Osteoblast (primary cell): ENCODE data around the gene EPB41L3. TPM values are rescaled to one million over a fixed set of nuclear protein-coding genes. Genes with fewer than 3 reads are reported as not detected.
"Not testable (repeated sequence)": the region's sequence is repeated elsewhere in the genome, so short reads cannot be mapped to it uniquely, and the experiment has no call there.

ENCODE experiments used
- DNase-seq: peaks from one replicate; pipeline ENCODE4 v3.0.0; 2011; ENCODE audit warnings: low spot score, mixed read lengths; ENCODE audit not compliant: insufficient read length; ENCODE audit errors: missing footprints
- H2AFZ ChIP-seq: 2 replicates; pipeline ENCODE4 v1.6.0; 2011; ENCODE audit warnings: mild to moderate bottlenecking, low read length
- H3K27ac ChIP-seq: 2 replicates; pipeline ENCODE4 v1.5.1; 2011; ENCODE audit warnings: mild to moderate bottlenecking, low read depth, low read length, moderate library complexity
- H3K27me3 ChIP-seq: 2 replicates; pipeline ENCODE4 v1.6.0; 2012; ENCODE audit warnings: mild to moderate bottlenecking, control low read depth, inconsistent platforms, low read length, moderate library complexity; ENCODE audit not compliant: insufficient read depth
- H3K36me3 ChIP-seq: 2 replicates; pipeline ENCODE4 v1.5.1; 2011; ENCODE audit warnings: mild to moderate bottlenecking, low read length, control low read depth, moderate library complexity; ENCODE audit not compliant: insufficient read depth
- H3K4me1 ChIP-seq: 2 replicates; pipeline ENCODE4 v1.5.1; 2011; ENCODE audit warnings: mild to moderate bottlenecking, low read length, control low read depth, moderate library complexity; ENCODE audit not compliant: insufficient read depth
- H3K4me2 ChIP-seq: 2 replicates; pipeline ENCODE4 v1.6.0; 2011; ENCODE audit warnings: mild to moderate bottlenecking, low read length; ENCODE audit not compliant: insufficient read depth
- H3K4me3 ChIP-seq: fragments of 200-600 bp; sonication (generic); 3 replicates; pipeline ENCODE4 v1.5.1; 2012; ENCODE audit warnings: mild to moderate bottlenecking, low read length, inconsistent platforms; ENCODE audit not compliant: insufficient read depth
- H3K79me2 ChIP-seq: 2 replicates; pipeline ENCODE4 v1.6.0; 2012; ENCODE audit warnings: mild to moderate bottlenecking, low read length, control low read depth, inconsistent platforms; ENCODE audit not compliant: insufficient read depth
- H3K9me3 ChIP-seq: 2 replicates; pipeline ENCODE4 v1.5.1; 2011; ENCODE audit warnings: low read depth, low read length, control low read depth
- H4K20me1 ChIP-seq: 2 replicates; pipeline ENCODE4 v1.6.0; 2012; ENCODE audit warnings: mild to moderate bottlenecking, low read length, control low read depth; ENCODE audit not compliant: insufficient read depth
- CTCF ChIP-seq: IDR thresholded peaks from 2 replicates; pipeline ENCODE4 v1.5.1; 2011; ENCODE audit warnings: mild to moderate bottlenecking, low read depth, low read length, moderate library complexity; ENCODE audit errors: extremely low read depth
- total RNA-seq: library from RNA; depleted of rRNA; stranded (reverse); fragments of >200 nt; gene quantifications from 2 replicates; pipeline ENCODE4 v1.2.3, GENCODE V29; 2012

EPB41L3 gene
- total RNA-seq, 1 donor: 0.72 TPM

- Histone ChIP-seq H3K27ac (no peak overlapping the region), H2AFZ (no peak overlapping the region), H3K4me1 (no peaks in the 10 kb centered on the region), H3K36me3 (no peaks in the 10 kb centered on the region), H3K4me2 (no peak overlapping the region), H4K20me1 (no peaks in the 10 kb centered on the region), H3K79me2 (no peaks in the 10 kb centered on the region), H3K27me3 (no peaks in the 10 kb centered on the region), H3K4me3 (no peak overlapping the region), H3K9me3 (no peaks in the 10 kb centered on the region)
- DNase-seq: no peak
- TF ChIP-seq CTCF: no peak
These were observed 29.9 kb downstream of the EPB41L3 start for GRCh38 chr18:5513947-5514346.

GRCh38 chr18:5512176-5512575, 31.6 kb downstream of the EPB41L3 start:
- Histone ChIP-seq H3K4me3 (no peak overlapping the region), H3K36me3 (no peaks in the 10 kb centered on the region), H3K4me2 (no peak overlapping the region), H2AFZ (no peak overlapping the region), H3K79me2 (no peaks in the 10 kb centered on the region), H3K4me1 (no peaks in the 10 kb centered on the region), H4K20me1 (no peaks in the 10 kb centered on the region), H3K27me3 (no peaks in the 10 kb centered on the region), H3K27ac (no peak overlapping the region), H3K9me3 (no peaks in the 10 kb centered on the region)
- no peak for DNase-seq
- TF ChIP-seq CTCF: no peak

- H3K36me3 ChIP-seq, H3K27ac ChIP-seq, H3K4me1 ChIP-seq, H2AFZ ChIP-seq, DNase-seq, H3K79me2 ChIP-seq, H3K4me3 ChIP-seq, H4K20me1 ChIP-seq, H3K4me2 ChIP-seq, H3K9me3 ChIP-seq, H3K27me3 ChIP-seq: not testable (repeated sequence)
These were observed 32.3 kb downstream of the EPB41L3 start for GRCh38 chr18:5511541-5511940.

GRCh38 chr18:5510135-5510846, 33.5 kb downstream of the EPB41L3 start:
- H3K4me2 ChIP-seq: no peak overlapping the region
- H3K4me3 ChIP-seq: no peak overlapping the region
- DNase-seq: no peak
- no peaks in the 10 kb centered on the region for H3K4me1 ChIP-seq
- no peak overlapping the region for H2AFZ ChIP-seq
- no peaks in the 10 kb centered on the region for H3K36me3 ChIP-seq
- H4K20me1 ChIP-seq: no peaks in the 10 kb centered on the region
- no peaks in the 10 kb centered on the region for H3K79me2 ChIP-seq
- TF ChIP-seq CTCF: no peak
- H3K9me3 ChIP-seq: no peaks in the 10 kb centered on the region
- H3K27me3 ChIP-seq: no peaks in the 10 kb centered on the region
- no peak overlapping the region for H3K27ac ChIP-seq
